OCI-LY7 (cell line): Measurements from ENCODE around the gene PKD1.
"Not testable (repeated sequence)": the region's sequence is repeated elsewhere in the genome, so short reads cannot be mapped to it uniquely, and the experiment has no call there.

ENCODE experiments used
- CTCF ChIP-seq: fragments of 200-600 bp; sonication (generic); conservative IDR thresholded peaks from 2 replicates; pipeline ENCODE4 v1.5.1; 2014; ENCODE audit warnings: mild to moderate bottlenecking, antibody characterized with exemption, low read length, moderate library complexity, mixed read lengths
- EZH2phosphoT487 ChIP-seq: fragments of 200-600 bp; sonication (generic); IDR thresholded peaks from 2 replicates; pipeline ENCODE4 v1.6.1; 2018; ENCODE audit warnings: low read depth, borderline replicate concordance, mild to moderate bottlenecking, mixed run types, antibody characterized with exemption, low read length, moderate library complexity, mixed read lengths

DNA sequence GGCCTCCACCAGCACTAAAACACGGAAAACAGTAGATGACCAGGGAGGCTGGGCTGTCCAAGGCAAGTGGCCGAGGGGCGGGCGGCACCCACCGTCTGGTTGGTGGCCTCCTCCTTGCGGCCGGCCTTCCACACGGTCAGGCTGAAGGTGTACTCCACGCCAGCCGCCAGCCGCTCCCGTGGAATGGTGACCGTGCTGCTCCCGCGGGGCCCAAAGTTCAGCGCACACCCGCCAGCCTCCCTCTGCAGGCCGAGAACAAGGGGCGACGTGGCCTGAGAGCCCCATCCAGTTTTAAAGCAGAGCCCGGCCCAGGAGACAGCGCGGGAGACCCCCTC, 27.9 kb downstream of the PKD1 start:
- not testable (repeated sequence) for TF ChIP-seq EZH2phosphoT487, CTCF
